Fibroblast of lung (primary cell): ENCODE measurements around the gene DOHH.

Source experiments
- CTCF ChIP-seq, 2 donors: IDR thresholded peaks in 1 of 2; conservative IDR thresholded peaks in 1 of 2; 1 replicate in 1 of 2; 2 replicates in 1 of 2; pipeline ENCODE4 v1.5.1; 2011 to 2012; ENCODE audit warnings: low read length in 2 of 2, control low read depth in 1 of 2, inconsistent platforms in 1 of 2, low read depth in 1 of 2, mild to moderate bottlenecking in 1 of 2
- EZH2 ChIP-seq: IDR thresholded peaks from 2 replicates; pipeline ENCODE4 v1.5.1; 2012; ENCODE audit warnings: low read length, control low read depth, mild to moderate bottlenecking; ENCODE audit errors: missing control alignments

- TF ChIP-seq EZH2 (no peak), CTCF (conservative IDR thresholded peaks at IDR 0.05 in 1 of 2, IDR thresholded peaks at IDR 0.05 in 1 of 2; ENCODE audit: low read depth in 1 of 2, low read length in 2 of 2) (no peak)
Observed at GRCh38 chr19:3497757-3498520, 2.5 kb downstream of the DOHH start.
